ENCODE results near the gene PIK3C2G.

PIK3C2G gene

GRCh38 chr12:18629916-18630315 lies 368.6 kb downstream of the PIK3C2G start:
- Histone ChIP-seq H3K27me3 (ENCODE audit: insufficient read depth, poor library complexity, severe bottlenecking) (peaks cover 2% of the 10 kb centered on the region), H3K4me3 (replicated peaks; ENCODE audit: insufficient read depth, low read length) (no peak overlapping the region), H3K27ac (replicated peaks) (no peak overlapping the region)
- DNase-seq (ENCODE audit: low read depth in 1 of 2, low spot score in 1 of 2): no peak
- TF ChIP-seq CTCF (IDR thresholded peaks at IDR 0.05; ENCODE audit: insufficient read depth, low read length): no peak
- TF ChIP-seq, protein P1, sequence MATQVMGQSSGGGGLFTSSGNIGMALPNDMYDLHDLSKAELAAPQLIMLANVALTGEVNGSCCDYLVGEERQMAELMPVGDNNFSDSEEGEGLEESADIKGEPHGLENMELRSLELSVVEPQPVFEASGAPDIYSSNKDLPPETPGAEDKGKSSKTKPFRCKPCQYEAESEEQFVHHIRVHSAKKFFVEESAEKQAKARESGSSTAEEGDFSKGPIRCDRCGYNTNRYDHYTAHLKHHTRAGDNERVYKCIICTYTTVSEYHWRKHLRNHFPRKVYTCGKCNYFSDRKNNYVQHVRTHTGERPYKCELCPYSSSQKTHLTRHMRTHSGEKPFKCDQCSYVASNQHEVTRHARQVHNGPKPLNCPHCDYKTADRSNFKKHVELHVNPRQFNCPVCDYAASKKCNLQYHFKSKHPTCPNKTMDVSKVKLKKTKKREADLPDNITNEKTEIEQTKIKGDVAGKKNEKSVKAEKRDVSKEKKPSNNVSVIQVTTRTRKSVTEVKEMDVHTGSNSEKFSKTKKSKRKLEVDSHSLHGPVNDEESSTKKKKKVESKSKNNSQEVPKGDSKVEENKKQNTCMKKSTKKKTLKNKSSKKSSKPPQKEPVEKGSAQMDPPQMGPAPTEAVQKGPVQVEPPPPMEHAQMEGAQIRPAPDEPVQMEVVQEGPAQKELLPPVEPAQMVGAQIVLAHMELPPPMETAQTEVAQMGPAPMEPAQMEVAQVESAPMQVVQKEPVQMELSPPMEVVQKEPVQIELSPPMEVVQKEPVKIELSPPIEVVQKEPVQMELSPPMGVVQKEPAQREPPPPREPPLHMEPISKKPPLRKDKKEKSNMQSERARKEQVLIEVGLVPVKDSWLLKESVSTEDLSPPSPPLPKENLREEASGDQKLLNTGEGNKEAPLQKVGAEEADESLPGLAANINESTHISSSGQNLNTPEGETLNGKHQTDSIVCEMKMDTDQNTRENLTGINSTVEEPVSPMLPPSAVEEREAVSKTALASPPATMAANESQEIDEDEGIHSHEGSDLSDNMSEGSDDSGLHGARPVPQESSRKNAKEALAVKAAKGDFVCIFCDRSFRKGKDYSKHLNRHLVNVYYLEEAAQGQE (IDR thresholded peaks at IDR 0.05; ENCODE audit: insufficient replicate concordance, low read depth): no peak

DNA sequence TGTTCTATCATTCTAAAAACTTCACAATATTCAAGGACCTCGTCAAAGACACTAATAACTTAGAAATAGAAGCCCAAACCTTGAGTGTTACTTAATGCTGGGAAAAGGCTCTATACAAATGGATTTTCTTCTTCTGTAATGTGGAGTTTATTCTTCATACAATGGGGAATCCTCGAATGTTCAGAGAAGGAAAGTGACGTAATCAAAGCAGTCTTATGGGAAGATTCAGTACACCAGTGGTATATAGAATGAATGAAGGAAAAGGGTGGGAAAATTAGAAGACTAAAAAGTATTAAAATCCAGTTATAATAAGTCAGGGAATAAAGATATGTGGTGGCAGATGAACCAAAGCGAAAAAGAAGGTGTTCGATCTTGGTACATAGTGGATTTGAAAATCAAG lies 370.0 kb downstream of the PIK3C2G start:
- DNase-seq (ENCODE audit: low read depth in 1 of 2, low spot score in 1 of 2): no peak
- TF ChIP-seq CTCF (IDR thresholded peaks at IDR 0.05; ENCODE audit: insufficient read depth, low read length) (no peak), POLR2AphosphoS5 (IDR thresholded peaks at IDR 0.05; ENCODE audit: low read depth) (no peak), GABPA (IDR thresholded peaks at IDR 0.05; ENCODE audit: low read depth) (no peak), SPI1 (IDR thresholded peaks at IDR 0.05; ENCODE audit: borderline replicate concordance, low read depth) (no peak)
- TF ChIP-seq, protein P1 (IDR thresholded peaks at IDR 0.05; ENCODE audit: insufficient replicate concordance, low read depth): no peak
- peaks cover 2% of the 10 kb centered on the region for H3K27me3 ChIP-seq (ENCODE audit: insufficient read depth, poor library complexity, severe bottlenecking)
- no peak overlapping the region for H3K27ac ChIP-seq (replicated peaks)
- H3K4me3 ChIP-seq (replicated peaks; ENCODE audit: insufficient read depth, low read length): no peak overlapping the region

DNA sequence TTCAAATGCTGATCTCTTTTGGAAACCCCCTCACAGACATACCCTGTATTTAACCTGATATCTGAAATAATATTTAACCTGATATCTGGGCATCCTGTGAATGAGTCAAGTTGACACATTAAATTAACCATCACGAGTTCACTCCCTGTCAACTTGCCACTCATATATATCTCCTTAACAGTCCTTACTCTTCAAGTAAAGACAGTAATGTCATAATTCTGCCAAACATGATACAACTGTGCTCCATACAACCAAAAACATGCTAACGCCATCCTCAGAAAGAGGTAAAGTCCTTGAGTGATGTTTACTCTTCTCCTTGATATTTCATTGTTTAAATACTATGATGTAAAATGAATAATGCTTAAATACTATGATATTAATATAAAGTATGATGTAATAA lies 371.5 kb downstream of the PIK3C2G start:
- TF ChIP-seq, protein P1 (IDR thresholded peaks at IDR 0.05; ENCODE audit: insufficient replicate concordance, low read depth): no peak
- TF ChIP-seq SPI1 (IDR thresholded peaks at IDR 0.05; ENCODE audit: borderline replicate concordance, low read depth): no peak
- TF ChIP-seq POLR2AphosphoS5 (IDR thresholded peaks at IDR 0.05; ENCODE audit: low read depth): no peak
- TF ChIP-seq GABPA (IDR thresholded peaks at IDR 0.05; ENCODE audit: low read depth): no peak
- no peak for TF ChIP-seq CTCF (IDR thresholded peaks at IDR 0.05; ENCODE audit: insufficient read depth, low read length)
- Histone ChIP-seq H3K27ac (replicated peaks) (no peak overlapping the region), H3K27me3 (ENCODE audit: insufficient read depth, poor library complexity, severe bottlenecking) (peaks cover 2% of the 10 kb centered on the region), H3K4me3 (replicated peaks; ENCODE audit: insufficient read depth, low read length) (no peak overlapping the region)
- DNase-seq (ENCODE audit: low read depth in 1 of 2, low spot score in 1 of 2): no peak

Measured in HL-60 (cell line).